Measurements from ENCODE around the gene PEF1.

The PEF1 gene

DNA sequence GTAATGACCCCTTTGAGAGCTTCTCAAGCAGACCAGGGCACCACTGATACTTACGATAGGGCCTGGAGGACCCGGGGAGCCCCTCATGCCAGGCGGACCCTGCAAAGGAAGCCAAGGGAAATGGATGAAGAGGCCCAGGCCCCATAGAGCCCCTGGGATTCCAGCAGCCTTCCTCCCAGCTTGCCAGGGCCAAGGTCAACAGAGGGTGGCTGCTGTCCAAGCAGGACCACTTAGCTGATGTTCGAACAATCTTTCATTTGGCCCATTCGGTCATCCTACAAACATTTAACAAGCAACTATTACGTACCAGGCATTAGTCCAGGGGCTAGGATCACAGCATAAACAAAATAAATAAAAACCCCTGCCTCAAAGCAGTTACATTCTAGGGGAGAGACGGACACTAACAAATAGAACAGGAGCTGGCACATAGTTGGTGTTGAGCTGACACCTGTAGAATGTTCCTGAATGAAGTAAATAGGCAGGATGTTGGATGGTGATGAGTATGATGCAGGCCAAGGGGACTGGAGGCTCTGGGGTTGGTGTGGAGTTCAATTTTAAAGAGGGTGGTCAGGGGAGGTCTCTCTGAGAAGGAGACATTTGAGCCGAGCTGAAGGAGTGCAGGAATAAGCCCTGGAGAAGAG is 27.0 kb upstream of the PEF1 start:
- no peak for DNase-seq (ENCODE audit: low read depth in 3 of 3)

DNA sequence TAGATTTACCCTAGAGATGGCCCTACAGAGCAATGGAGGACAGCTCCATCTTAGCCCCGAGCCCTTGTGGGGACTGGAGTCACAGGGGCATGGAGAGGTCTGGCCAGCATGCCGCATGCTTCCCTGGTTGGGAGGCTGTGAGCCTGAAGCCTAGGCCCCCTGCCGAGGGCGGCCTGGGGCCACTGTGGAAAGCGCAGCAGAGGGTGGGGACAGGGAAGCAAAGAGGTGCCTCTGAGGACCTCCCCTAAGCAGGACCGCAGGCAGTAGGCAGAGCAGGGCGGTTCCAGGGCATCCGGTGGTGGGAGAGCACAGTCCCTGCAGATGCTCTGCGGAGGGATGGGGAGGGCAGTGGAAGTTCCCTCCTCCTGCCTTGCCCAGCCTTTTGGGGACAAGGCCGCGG is 26.5 kb upstream of the PEF1 start:
- DNase-seq (ENCODE audit: low read depth in 3 of 3) = no peak

GRCh38 chr1:31670593-31670964 is 25.9 kb upstream of the PEF1 start:
- no peak for DNase-seq (ENCODE audit: low read depth in 3 of 3)

GRCh38 chr1:31669786-31670592 is 25.3 kb upstream of the PEF1 start:
- no peak for DNase-seq (ENCODE audit: low read depth in 3 of 3)

GRCh38 chr1:31669433-31669785 is 24.7 kb upstream of the PEF1 start:
- DNase-seq (ENCODE audit: low read depth in 3 of 3) = no peak

DNA sequence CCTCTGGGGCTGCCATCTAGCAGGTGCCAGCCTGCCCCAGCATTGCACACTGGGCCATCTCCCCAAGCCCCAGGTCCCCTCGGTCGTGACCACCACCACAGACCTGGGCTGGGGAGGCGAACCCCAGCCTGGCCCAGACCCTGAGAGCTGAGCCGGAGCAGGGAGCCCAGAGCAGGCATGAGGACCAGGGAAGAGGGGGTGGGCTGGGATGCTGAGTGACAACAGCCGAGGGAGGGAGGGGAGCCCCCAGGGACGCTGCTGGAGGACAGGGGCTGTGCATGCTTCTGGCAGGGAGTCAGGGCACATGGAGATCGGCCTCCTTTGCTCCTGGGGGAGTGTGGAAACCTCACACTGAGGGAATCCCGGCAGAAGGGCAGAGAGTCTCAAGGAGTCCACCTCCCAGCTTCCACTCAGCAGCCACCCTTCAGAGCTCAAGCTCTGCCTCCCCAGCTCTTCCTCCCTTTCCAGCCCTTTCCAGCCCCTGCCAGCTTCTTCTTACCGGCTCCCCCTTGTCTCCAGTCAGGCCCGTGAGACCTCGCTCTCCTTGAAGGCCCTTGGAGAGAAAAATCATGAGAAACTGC is 23.7 kb upstream of the PEF1 start:
- DNase-seq (ENCODE audit: low read depth in 3 of 3) = no peak

- no peak for DNase-seq (ENCODE audit: low read depth in 3 of 3)
These were observed 22.5 kb upstream of the PEF1 start for GRCh38 chr1:31667065-31667785.

GRCh38 chr1:31666263-31666963 is 21.7 kb upstream of the PEF1 start:
- DNase-seq (ENCODE audit: low read depth in 3 of 3) = no peak

GRCh38 chr1:31665234-31665878 is 20.7 kb upstream of the PEF1 start:
- DNase-seq (ENCODE audit: low read depth in 3 of 3) = no peak

- no peak for DNase-seq (ENCODE audit: low read depth in 3 of 3)
These were observed 19.9 kb upstream of the PEF1 start for GRCh38 chr1:31664528-31664927.

DNA sequence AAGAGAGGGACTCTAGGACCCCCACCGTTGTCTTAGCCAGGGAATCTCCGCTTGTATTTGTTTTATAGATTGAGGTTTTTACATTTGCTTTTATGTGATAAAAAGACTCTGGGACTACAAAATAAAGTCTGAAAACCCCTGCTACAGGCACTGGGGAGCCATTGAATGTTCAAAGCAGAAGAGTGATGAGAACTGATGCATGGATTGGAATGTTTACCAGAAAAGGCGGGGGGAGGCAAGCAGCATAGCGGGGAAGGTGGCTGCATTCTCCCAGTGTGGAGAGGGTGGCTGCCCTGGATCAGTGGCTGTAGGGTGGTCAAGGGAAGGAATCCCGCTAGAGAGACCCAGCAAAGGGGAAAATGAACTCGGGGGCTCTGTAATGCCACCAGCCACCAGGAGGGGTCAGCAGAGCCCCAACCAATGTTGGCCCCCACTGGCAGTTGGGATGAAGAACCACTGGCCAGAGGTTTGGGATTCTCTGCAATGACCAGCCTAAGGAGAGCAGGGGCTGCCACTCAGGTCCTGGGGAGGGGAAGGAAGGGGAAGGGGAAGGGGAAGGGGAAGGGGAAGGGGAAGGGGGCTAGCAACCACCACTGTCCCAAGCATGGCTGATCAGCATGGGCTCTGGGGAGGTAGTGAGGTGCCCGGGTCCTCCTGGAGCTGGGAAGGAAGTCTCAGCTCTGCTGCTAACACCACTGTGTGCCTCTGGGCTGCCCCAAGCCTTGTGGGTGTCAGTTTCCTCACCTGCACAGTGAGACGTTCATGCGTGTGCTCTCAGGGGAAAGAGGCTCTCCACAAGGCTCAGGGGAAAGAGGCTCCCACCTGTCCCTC is 19.2 kb upstream of the PEF1 start:
- DNase-seq (ENCODE audit: low read depth in 3 of 3) = peak; percentile 28 to 45 (median 38)

DNA sequence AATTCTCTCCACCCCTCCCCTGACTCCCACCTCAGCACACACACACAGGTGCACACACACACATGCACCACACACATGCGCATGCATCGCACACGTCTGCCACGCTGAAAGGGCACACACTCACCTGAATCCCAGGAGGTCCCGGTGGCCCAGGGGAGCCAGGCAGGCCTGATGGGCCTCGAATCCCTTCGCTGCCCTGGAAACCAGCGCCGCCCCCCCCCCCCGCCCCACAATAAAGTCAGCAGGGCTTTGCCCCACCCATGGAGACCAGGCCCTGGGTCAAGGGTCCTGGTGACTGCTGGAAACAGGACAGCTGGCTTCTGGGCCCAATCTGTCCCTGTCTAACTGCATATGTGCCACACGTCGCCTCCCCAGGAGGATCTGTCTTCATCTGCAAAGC is 17.8 kb upstream of the PEF1 start:
- no peak for DNase-seq (ENCODE audit: low read depth in 3 of 3)

DNA sequence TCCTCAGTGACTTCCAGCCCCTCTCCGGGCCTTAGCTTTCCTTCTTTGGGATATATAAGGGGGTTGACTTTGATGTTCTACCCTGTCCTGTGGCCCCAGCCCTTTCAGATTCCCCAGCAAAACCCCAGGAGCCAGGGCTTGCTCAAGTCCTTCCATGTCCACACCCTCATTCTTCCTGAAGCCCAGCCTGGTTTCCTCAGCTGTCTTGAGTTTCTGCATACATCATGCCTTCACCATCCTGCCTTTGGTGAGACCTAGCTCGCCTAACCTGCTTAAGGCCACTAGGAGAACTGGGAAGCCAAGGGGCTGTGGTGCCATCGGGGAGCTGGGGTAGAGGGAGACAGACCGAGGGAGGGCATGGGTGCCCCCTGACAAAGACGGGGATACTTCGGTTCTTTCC is 17.2 kb upstream of the PEF1 start:
- DNase-seq (ENCODE audit: low read depth in 3 of 3) = no peak

GRCh38 chr1:31660871-31661455 is 16.3 kb upstream of the PEF1 start:
- no peak for DNase-seq (ENCODE audit: low read depth in 3 of 3)

- DNase-seq (ENCODE audit: low read depth in 3 of 3) = no peak
These were observed 15.2 kb upstream of the PEF1 start for GRCh38 chr1:31659889-31660288.

GRCh38 chr1:31658721-31659120 is 14.0 kb upstream of the PEF1 start:
- DNase-seq (ENCODE audit: low read depth in 3 of 3) = no peak

DNA sequence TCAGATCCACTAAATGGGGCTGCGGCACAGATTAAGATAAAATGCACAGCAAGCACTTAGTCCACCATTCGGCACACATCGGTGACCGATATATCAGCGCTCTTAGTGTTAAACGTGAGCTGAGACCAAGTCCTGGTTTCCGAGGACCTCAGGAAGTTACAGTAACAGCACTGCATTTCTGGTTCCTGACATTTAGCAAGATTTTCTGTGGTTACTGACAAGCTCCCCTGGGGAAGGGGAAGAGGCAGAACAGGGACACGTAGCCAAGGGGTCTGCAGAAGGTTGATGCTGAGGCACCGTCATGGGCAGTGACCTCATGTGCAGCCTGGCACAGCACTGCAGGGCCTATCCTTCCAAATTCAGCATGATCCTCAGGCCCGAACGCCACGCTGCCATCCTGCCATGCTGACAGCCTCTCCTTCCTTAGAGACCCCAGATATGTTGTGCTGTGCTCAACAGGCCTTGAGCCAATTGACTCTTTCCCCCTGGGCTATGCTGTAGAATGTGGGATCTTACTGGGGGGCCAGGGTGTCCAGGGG is 13.4 kb upstream of the PEF1 start:
- DNase-seq (ENCODE audit: low read depth in 3 of 3) = no peak

DNA sequence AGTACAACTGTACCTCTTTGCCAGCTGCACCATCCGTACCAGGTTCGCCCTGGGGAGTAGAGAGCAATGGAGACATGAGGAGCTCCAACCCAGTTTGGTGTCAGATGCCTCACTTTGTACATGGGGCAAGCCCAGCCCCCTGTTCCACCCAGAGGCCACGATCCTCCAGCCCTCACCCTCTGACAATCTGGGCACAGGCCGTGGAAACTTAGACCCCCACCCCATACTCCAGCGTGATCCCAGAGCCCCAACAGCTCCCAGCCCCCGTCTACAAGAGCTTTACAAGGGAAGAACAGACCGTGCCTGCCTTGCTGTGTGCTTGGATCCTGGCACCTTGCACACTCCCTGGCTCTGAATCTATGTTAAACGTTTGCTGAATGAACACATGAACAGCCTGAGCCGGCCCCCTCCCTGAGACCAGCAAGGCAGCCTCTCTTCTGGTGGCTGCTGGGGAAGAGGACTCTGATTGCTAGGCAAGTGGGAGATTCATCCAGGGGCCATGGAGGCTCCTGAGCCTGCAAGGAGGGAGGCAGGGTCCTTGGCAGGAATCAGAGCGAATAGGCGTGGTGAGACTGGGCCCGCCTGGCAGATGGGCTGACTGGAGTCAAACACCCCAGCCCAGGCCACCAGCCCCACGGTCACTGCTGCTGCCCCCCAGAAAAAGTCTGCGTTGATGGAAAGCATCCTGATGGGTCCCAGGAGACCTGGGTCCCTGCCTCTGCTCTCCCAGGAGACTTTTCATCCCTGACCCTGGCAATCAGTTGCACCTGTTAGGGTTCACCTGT is 12.5 kb upstream of the PEF1 start:
- no peak for DNase-seq (ENCODE audit: low read depth in 3 of 3)

DNA sequence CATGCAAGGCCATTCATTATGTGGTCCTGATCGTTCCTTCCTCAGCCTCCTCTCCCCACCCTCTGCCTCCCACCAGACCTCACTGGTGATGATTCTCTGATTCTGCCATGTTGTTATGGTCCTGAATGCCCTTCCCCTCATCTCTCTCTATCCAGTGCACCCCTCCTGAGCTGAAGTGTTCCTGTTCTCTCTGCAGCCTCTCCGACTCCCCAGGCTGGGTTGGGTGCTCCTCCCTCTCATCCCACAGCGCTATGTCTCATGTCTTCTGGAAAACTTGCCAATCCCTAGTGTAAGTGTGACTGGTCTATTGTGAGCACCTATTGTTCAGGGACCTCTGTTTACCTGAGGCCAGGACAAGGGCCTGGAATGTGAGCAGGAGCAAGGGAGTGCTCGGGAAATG is 11.1 kb upstream of the PEF1 start:
- no peak for DNase-seq (ENCODE audit: low read depth in 3 of 3)
